ENCODE data around the gene SPAG9. TPM values are rescaled to one million over a fixed set of nuclear protein-coding genes. Genes with fewer than 3 reads are reported as not detected.
A peak's percentile ranks its signal among the peaks of the same experiment; 100 is the strongest.
"Not testable (repeated sequence)": the region's sequence is repeated elsewhere in the genome, so short reads cannot be mapped to it uniquely, and the experiment has no call there.

SPAG9 gene
- total and polyA plus RNA-seq, 10 donors: 10.7 to 94.6 (median 78.3) TPM

GRCh38 chr17:50944902-50945720 is 175.6 kb downstream of the SPAG9 start:
- H3K27ac ChIP-seq: peak overlapping the region in 6 of 8 donors; percentile 62 to 85 (median 77)
- H3K36me3 ChIP-seq: no peaks in the 10 kb centered on the region
- H3K27me3 ChIP-seq (replicated peaks in 1 of 7): peaks cover 0 to 17% (median 0%) of the 10 kb centered on the region in 7 donors
- 60 to 79% (median 63%) methylated on average over 14 to 18 of the region's 18 CpGs for WGBS, 5 donors
- TF ChIP-seq POLR2A (IDR thresholded peaks at IDR 0.05) (no peak), POLR2AphosphoS5 (IDR thresholded peaks at IDR 0.05) (no peak)
- TF ChIP-seq, protein P1, sequence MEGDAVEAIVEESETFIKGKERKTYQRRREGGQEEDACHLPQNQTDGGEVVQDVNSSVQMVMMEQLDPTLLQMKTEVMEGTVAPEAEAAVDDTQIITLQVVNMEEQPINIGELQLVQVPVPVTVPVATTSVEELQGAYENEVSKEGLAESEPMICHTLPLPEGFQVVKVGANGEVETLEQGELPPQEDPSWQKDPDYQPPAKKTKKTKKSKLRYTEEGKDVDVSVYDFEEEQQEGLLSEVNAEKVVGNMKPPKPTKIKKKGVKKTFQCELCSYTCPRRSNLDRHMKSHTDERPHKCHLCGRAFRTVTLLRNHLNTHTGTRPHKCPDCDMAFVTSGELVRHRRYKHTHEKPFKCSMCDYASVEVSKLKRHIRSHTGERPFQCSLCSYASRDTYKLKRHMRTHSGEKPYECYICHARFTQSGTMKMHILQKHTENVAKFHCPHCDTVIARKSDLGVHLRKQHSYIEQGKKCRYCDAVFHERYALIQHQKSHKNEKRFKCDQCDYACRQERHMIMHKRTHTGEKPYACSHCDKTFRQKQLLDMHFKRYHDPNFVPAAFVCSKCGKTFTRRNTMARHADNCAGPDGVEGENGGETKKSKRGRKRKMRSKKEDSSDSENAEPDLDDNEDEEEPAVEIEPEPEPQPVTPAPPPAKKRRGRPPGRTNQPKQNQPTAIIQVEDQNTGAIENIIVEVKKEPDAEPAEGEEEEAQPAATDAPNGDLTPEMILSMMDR (IDR thresholded peaks at IDR 0.05 in 8 of 11, conservative IDR thresholded peaks at IDR 0.05 in 3 of 11): no peak
- intact Hi-C loops (cut with DNase I; ENCODE audit: low total_unique reads): no loop called here
- peak overlapping the region in 6 of 8 donors; percentile 28 to 71 (median 42) for H3K4me3 ChIP-seq
- peaks cover 23 to 61% (median 44%) of the 10 kb centered on the region in 6 donors for H3K4me1 ChIP-seq
- H3K9me3 ChIP-seq: no peaks in the 10 kb centered on the region
- no peak for DNase-seq

DNA sequence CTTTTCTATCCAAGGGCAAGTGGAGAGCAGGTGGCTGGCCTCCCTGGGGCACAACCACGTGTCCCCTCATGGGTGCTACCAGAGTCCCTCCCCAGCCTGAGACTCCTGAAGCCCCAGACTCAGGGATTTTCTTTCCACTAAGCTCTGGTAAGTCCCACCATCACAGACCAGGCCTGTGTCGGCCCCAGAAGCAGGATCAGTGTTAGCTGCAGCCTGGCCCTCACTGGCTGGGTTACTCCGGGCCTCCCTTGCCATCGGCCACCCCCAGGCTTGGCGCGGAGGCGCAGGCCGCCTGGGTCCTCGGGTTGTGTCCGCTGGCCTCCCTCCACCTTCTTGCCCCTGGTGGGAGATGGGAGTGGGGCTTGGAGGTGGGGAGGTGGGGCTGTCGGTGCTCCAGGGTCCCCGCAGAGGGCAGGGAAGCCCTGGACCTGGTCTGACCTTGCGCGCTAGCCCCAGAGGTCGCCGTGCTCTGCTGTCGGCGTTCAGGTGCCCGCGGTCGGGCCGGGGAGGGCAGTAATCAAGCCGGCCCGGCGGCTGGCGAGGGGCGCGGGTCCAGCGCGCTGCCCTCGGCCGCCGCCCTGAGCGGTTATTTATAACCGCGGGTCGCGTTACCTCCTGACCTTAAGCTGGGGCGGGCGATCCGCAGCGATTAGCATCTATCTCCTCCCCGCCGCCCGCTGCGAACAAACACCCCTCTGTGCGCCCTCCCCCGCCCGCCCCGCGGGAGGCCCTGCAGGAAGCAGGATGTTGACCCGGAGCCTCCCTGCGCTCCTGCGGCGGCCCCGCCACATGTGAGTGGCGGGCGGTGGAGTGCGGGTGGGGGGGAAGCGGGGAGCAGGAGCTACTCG is 176.4 kb downstream of the SPAG9 start:
- peak; percentile 92 for DNase-seq
- H3K9me3 ChIP-seq: no peaks in the 10 kb centered on the region
- intact Hi-C loops (cut with DNase I; ENCODE audit: low total_unique reads): no loop called here
- H3K4me3 ChIP-seq: peak overlapping the region; percentile 22 to 71 (median 38)
- H3K36me3 ChIP-seq: no peaks in the 10 kb centered on the region
- H3K27ac ChIP-seq: peak overlapping the region; percentile 53 to 85 (median 73)
- TF ChIP-seq POLR2AphosphoS5 (IDR thresholded peaks at IDR 0.05) (peak; percentile 75 to 89 (median 87)), POLR2A (IDR thresholded peaks at IDR 0.05) (no peak)
- WGBS, 5 donors: 2 to 26% (median 5%) methylated on average over 10 to 61 of the region's 61 CpGs
- peaks cover 0 to 17% (median 0%) of the 10 kb centered on the region in 7 donors for H3K27me3 ChIP-seq (replicated peaks in 1 of 7)
- peaks cover 17 to 59% (median 40%) of the 10 kb centered on the region in 6 donors for H3K4me1 ChIP-seq

DNA sequence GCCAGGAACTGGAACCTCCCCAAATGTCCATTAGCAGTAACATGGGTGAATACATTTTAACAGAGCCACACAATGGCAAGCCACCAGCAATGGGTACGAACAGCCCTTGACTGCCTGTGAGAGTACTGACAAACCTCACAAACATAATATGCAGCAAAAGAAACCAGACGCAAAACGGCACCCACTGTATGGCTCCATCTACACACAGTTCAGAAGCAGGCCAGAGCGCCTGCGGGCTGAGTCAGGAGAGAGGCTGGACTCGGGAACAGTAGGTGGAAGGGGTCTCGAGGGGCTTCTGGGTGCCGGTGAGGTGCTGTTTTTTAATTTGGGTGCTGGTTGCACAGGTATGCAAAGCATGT is 177.1 kb downstream of the SPAG9 start:
- Histone ChIP-seq H3K4me1 (peaks cover 9 to 52% (median 35%) of the 10 kb centered on the region in 6 donors), H3K4me3 (peak overlapping the region in 2 of 8 donors; percentile 22 to 71), H3K27ac (peak overlapping the region in 6 of 8 donors; percentile 53 to 85 (median 77)), H3K36me3 (no peaks in the 10 kb centered on the region), H3K9me3 (no peaks in the 10 kb centered on the region), H3K27me3 (replicated peaks in 1 of 7) (peaks cover 0 to 17% (median 0%) of the 10 kb centered on the region in 7 donors)
- intact Hi-C loops (cut with DNase I; ENCODE audit: low total_unique reads): no loop called here
- no peak for DNase-seq
- TF ChIP-seq POLR2A (IDR thresholded peaks at IDR 0.05): no peak
- TF ChIP-seq, protein P1 (IDR thresholded peaks at IDR 0.05 in 8 of 11, conservative IDR thresholded peaks at IDR 0.05 in 3 of 11): no peak
- no peak for TF ChIP-seq POLR2AphosphoS5 (IDR thresholded peaks at IDR 0.05)
- WGBS, 5 donors: 84 to 90% (median 86%) methylated on average over 8 of the region's 8 CpGs

DNA sequence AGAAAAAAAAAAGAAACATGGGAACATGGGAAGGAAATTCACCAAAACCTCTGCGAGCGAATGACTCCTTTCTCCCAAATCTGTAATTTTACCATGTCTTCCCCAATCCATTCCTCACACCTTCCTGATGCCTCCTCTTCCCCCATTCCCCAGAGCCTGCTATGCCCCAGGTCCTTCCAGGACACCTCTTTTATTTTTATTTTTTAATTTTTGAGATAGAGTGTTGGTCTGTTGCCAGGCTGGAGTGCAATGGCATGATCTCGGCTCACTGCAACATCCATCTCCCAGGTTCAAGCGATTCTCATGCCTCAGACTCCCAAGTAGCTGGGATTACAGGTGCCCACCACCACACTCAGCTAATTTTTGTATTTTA is 179.0 kb downstream of the SPAG9 start:
- H3K4me3 ChIP-seq; H3K27ac ChIP-seq; H3K9me3 ChIP-seq; H3K36me3 ChIP-seq; DNase-seq; intact Hi-C loops (cut with DNase I; ENCODE audit: low total_unique reads): not testable (repeated sequence)
- WGBS, 5 donors: 95 to 98% (median 96%) methylated on average over 4 of the region's 4 CpGs
- H3K4me1 ChIP-seq: peaks cover 7 to 35% (median 25%) of the 10 kb centered on the region in 6 donors
- peaks cover 0 to 17% (median 0%) of the 10 kb centered on the region in 7 donors for H3K27me3 ChIP-seq (replicated peaks in 1 of 7)
